ENCODE data around the gene ITGA3. TPM values are rescaled to one million over a fixed set of nuclear protein-coding genes. Genes with fewer than 3 reads are reported as not detected.

Gene ITGA3
- total RNA-seq, 1 experiment from 2014 or later: 22.5 TPM

GRCh38 chr17:50107790-50108414, 52.0 kb downstream of the ITGA3 start:
- Mint-ChIP-seq H3K27ac (no peak overlapping the region), H3K4me3 (no peak overlapping the region), H3K9me3 (no peaks in the 10 kb centered on the region), H3K36me3 (ENCODE audit: insufficient read depth in 1 of 3, low read depth in 3 of 3) (peaks cover 0 to 9% (median 7%) of the 10 kb centered on the region in 3 experiments; a peak in 3 of 7 replicates), H3K4me1 (peaks cover 4 to 12% of the 10 kb centered on the region in 2 experiments), H3K27me3 (ENCODE audit: low read depth) (no peaks in the 10 kb centered on the region; the same call in 1 of the 2 replicates)
- Histone ChIP-seq H3K18ac (ENCODE audit: insufficient read length, low read depth, low read length) (no peak overlapping the region), H3K23me2 (ENCODE audit: insufficient read length, low read depth, low read length, poor library complexity, severe bottlenecking) (no peaks in the 10 kb centered on the region), H3K27ac (ENCODE audit: insufficient read length, low read depth, low read length) (no peak overlapping the region), H3K14ac (ENCODE audit: insufficient read depth, low read length) (no peak overlapping the region), H2BK15ac (ENCODE audit: low read depth, low read length) (no peak overlapping the region), H3K4ac (ENCODE audit: low read depth, low read length) (no peak overlapping the region), H3T11ph (ENCODE audit: low read length) (no peak overlapping the region), H4K91ac (ENCODE audit: insufficient read length, low read depth, low read length) (no peak overlapping the region), H2BK20ac (ENCODE audit: low read depth, low read length, poor library complexity, severe bottlenecking) (no peak overlapping the region), H2BK120ac (ENCODE audit: low read depth, low read length, poor library complexity, severe bottlenecking) (no peak overlapping the region), H3K27me3 (ENCODE audit: insufficient read depth, low read length) (no peaks in the 10 kb centered on the region), H2BK12ac (ENCODE audit: insufficient read length, low read depth, low read length) (no peak overlapping the region), H3K9me3 (ENCODE audit: control insufficient read depth, low read depth, low read length) (no peaks in the 10 kb centered on the region), H3K4me1 (ENCODE audit: insufficient read depth, low read length) (no peaks in the 10 kb centered on the region), H2AFZ (ENCODE audit: low read length) (no peak overlapping the region), H3K56ac (ENCODE audit: insufficient read length, low read depth, low read length) (no peak overlapping the region), H2AK5ac (ENCODE audit: insufficient read length, low read length) (no peak overlapping the region), H4K8ac (replicated peaks; ENCODE audit: insufficient read length, low read depth, low read length) (no peak overlapping the region), H4K5ac (ENCODE audit: insufficient read length, low read depth, low read length) (no peak overlapping the region), H2BK5ac (ENCODE audit: insufficient read length, low read length) (no peak overlapping the region), H3K79me1 (ENCODE audit: insufficient read depth, low read depth, low read length, poor library complexity, severe bottlenecking) (no peaks in the 10 kb centered on the region), H3K9ac (ENCODE audit: extremely low read depth, insufficient read length, low read length) (no peak overlapping the region), H3K4me2 (ENCODE audit: insufficient read depth, insufficient read length, low read length) (no peak overlapping the region), H3K79me2 (ENCODE audit: insufficient read depth, low read length) (no peaks in the 10 kb centered on the region), H3K23ac (ENCODE audit: insufficient read length, low read depth, low read length) (no peak overlapping the region), H4K20me1 (ENCODE audit: control insufficient read depth, insufficient read depth, insufficient read length) (no peaks in the 10 kb centered on the region)
- DNase-seq: no peak
- TF ChIP-seq, protein P1, sequence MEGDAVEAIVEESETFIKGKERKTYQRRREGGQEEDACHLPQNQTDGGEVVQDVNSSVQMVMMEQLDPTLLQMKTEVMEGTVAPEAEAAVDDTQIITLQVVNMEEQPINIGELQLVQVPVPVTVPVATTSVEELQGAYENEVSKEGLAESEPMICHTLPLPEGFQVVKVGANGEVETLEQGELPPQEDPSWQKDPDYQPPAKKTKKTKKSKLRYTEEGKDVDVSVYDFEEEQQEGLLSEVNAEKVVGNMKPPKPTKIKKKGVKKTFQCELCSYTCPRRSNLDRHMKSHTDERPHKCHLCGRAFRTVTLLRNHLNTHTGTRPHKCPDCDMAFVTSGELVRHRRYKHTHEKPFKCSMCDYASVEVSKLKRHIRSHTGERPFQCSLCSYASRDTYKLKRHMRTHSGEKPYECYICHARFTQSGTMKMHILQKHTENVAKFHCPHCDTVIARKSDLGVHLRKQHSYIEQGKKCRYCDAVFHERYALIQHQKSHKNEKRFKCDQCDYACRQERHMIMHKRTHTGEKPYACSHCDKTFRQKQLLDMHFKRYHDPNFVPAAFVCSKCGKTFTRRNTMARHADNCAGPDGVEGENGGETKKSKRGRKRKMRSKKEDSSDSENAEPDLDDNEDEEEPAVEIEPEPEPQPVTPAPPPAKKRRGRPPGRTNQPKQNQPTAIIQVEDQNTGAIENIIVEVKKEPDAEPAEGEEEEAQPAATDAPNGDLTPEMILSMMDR (conservative IDR thresholded peaks at IDR 0.05): no peak
- no CpG with 5 or more reads among the region's 10 CpGs for WGBS (ENCODE audit: extremely low coverage, insufficient read length, low lambda C conversion rate)
